GM23338 (cell line): Measurements from ENCODE around the gene TPRG1. TPM values are rescaled to one million over a fixed set of nuclear protein-coding genes. Genes with fewer than 3 reads are reported as not detected.

Experiments used
- ATAC-seq: fragments of 200-7000 bp; cut with Tn5 transposase; 3 replicates; pipeline ENCODE4 v1.9.1; 2020
- DNase-seq: peaks from one replicate; pipeline ENCODE4 v3.0.0-alpha.2; 2015; ENCODE audit warnings: low spot score
- H2AFZ ChIP-seq: fragments of 200-600 bp; sonication (generic); 2 replicates; pipeline ENCODE4 v1.8.0; 2016; ENCODE audit warnings: antibody characterized with exemption, mild to moderate bottlenecking, moderate library complexity
- H3F3A ChIP-seq: fragments of 200-600 bp; sonication (generic); replicated peaks from 2 replicates; pipeline ENCODE4 v1.8.0; 2017; ENCODE audit warnings: antibody characterized with exemption, mixed run types, low read depth
- H3K27ac ChIP-seq: fragments of 200-600 bp; sonication (generic); 2 replicates; pipeline ENCODE4 v1.6.1; 2016; ENCODE audit warnings: low read depth
- H3K27me3 ChIP-seq: fragments of 200-600 bp; sonication (generic); 2 replicates; pipeline ENCODE4 v1.8.0; 2016; ENCODE audit warnings: mild to moderate bottlenecking, mixed run types, moderate library complexity; ENCODE audit not compliant: insufficient read depth
- H3K36me3 ChIP-seq: fragments of 200-600 bp; sonication (generic); 2 replicates; pipeline ENCODE4 v1.8.0; 2016; ENCODE audit warnings: mild to moderate bottlenecking; ENCODE audit not compliant: insufficient read depth
- H3K4me1 ChIP-seq: fragments of 200-600 bp; sonication (generic); 2 replicates; pipeline ENCODE4 v1.8.0; 2016; ENCODE audit warnings: mild to moderate bottlenecking, moderate library complexity; ENCODE audit not compliant: insufficient read depth
- H3K4me2 ChIP-seq: fragments of 200-600 bp; sonication (generic); 2 replicates; pipeline ENCODE4 v1.7.1; 2017; ENCODE audit warnings: mixed run types
- H3K4me3 ChIP-seq: fragments of 200-600 bp; sonication (generic); 2 replicates; pipeline ENCODE4 v1.6.1; 2016; ENCODE audit warnings: mixed run types
- H3K79me2 ChIP-seq: fragments of 200-600 bp; sonication (generic); replicated peaks from 2 replicates; pipeline ENCODE4 v1.8.0; 2017; ENCODE audit warnings: mild to moderate bottlenecking; ENCODE audit not compliant: insufficient read depth
- H3K9me2 ChIP-seq: fragments of 200-600 bp; sonication (generic); 2 replicates; pipeline ENCODE4 v1.8.0; 2017; ENCODE audit not compliant: insufficient read depth
- H4K20me1 ChIP-seq: fragments of 200-600 bp; sonication (generic); replicated peaks from 2 replicates; pipeline ENCODE4 v1.8.0; 2017; ENCODE audit warnings: mild to moderate bottlenecking; ENCODE audit not compliant: insufficient read depth
- H3K27ac Mint-ChIP-seq: 2 replicates; pipeline ENCODE4 v1.8.0; 2020; ENCODE audit warnings: inconsistent platforms, mild to moderate bottlenecking, moderate library complexity, mixed read lengths
- H3K27me3 Mint-ChIP-seq: 3 replicates; pipeline ENCODE4 v1.8.0; 2022; ENCODE audit warnings: low read depth, mild to moderate bottlenecking, moderate library complexity, mixed read lengths, inconsistent platforms; ENCODE audit not compliant: insufficient read depth, poor library complexity
- H3K36me3 Mint-ChIP-seq: 3 replicates; pipeline ENCODE4 v1.8.0; 2021; ENCODE audit warnings: low read depth, mild to moderate bottlenecking, inconsistent platforms, moderate library complexity, mixed read lengths
- H3K4me1 Mint-ChIP-seq: 3 replicates; pipeline ENCODE4 v1.8.0; 2020; ENCODE audit warnings: mild to moderate bottlenecking, inconsistent platforms, mixed read lengths
- H3K4me3 Mint-ChIP-seq: 3 replicates; pipeline ENCODE4 v1.8.0; 2021; ENCODE audit warnings: moderate library complexity, mild to moderate bottlenecking, inconsistent platforms, mixed read lengths
- H3K9me3 Mint-ChIP-seq: 3 replicates; pipeline ENCODE4 v1.8.0; 2020; ENCODE audit warnings: moderate library complexity, mild to moderate bottlenecking, inconsistent platforms, mixed read lengths
- CREB1 ChIP-seq: fragments of 250-450 bp; sonication (Bioruptor Pico); IDR thresholded peaks from 2 replicates; pipeline ENCODE4 v1.5.0; 2020; ENCODE audit warnings: low read depth, mild to moderate bottlenecking, moderate library complexity
- CTCF ChIP-seq, 2 experiments: fragments of 200-600 bp in 1 of 2; sonication (generic) in 1 of 2; conservative IDR thresholded peaks; 2 replicates each; pipeline versions ENCODE4 v1.5.1 to v1.6.1; 2016 to 2017; ENCODE audit warnings: antibody characterized with exemption in 2 of 2, low read depth in 2 of 2, mild to moderate bottlenecking in 2 of 2, moderate library complexity in 1 of 2
- ETS1 ChIP-seq: IDR thresholded peaks from 2 replicates; pipeline ENCODE4 v1.6.1; 2016; ENCODE audit warnings: antibody characterized with exemption
- EZH2 ChIP-seq: fragments of 200-600 bp; sonication (generic); IDR thresholded peaks from one replicate; pipeline ENCODE4 v1.8.0; 2017; ENCODE audit warnings: antibody characterized with exemption, mild to moderate bottlenecking, low read depth; ENCODE audit not compliant: unreplicated experiment
- EZH2phosphoT487 ChIP-seq: fragments of 200-600 bp; sonication (generic); IDR thresholded peaks from one replicate; pipeline ENCODE4 v1.8.1; 2018; ENCODE audit warnings: antibody characterized with exemption; ENCODE audit not compliant: unreplicated experiment
- JUNB ChIP-seq: IDR thresholded peaks from one replicate; pipeline ENCODE4 v1.6.1; 2016; ENCODE audit warnings: antibody characterized with exemption; ENCODE audit not compliant: unreplicated experiment
- NANOG ChIP-seq: IDR thresholded peaks from 2 replicates; pipeline ENCODE4 v1.6.1; 2016; ENCODE audit warnings: antibody characterized with exemption, borderline replicate concordance
- POLR2AphosphoS5 ChIP-seq: IDR thresholded peaks from 2 replicates; pipeline ENCODE4 v1.6.1; 2016; ENCODE audit warnings: antibody characterized with exemption, low read depth
- STAT1 ChIP-seq: IDR thresholded peaks from one replicate; pipeline ENCODE4 v1.6.1; 2016; ENCODE audit warnings: antibody characterized with exemption; ENCODE audit not compliant: unreplicated experiment
- ZNF114 ChIP-seq: fragments of 250-450 bp; sonication (Bioruptor Pico); IDR thresholded peaks from 2 replicates; pipeline ENCODE4 v1.5.0; 2020; ENCODE audit warnings: mild to moderate bottlenecking, moderate library complexity
- ZNF331 ChIP-seq: fragments of 250-450 bp; sonication (Bioruptor Pico); IDR thresholded peaks from 2 replicates; pipeline ENCODE4 v1.5.0; 2020; ENCODE audit warnings: low read depth, mild to moderate bottlenecking, moderate library complexity
- polyA plus RNA-seq: library from polyadenylated mRNA; unstranded; fragments of >200 nt; fragmentation: Nextera tagmentation; extraction: Ambion mirVana; gene quantifications from 2 replicates; pipeline ENCODE4 v1.2.1, GENCODE V29; 2016
- total RNA-seq: library from RNA; depleted of rRNA; stranded (reverse); fragments of >200 nt; shearing (Covaris generic); gene quantifications from 2 replicates; pipeline ENCODE4 v1.2.3, GENCODE V29; 2014
- TF ChIP-seq, protein P1 (sequence below): fragments of 250-450 bp; sonication (Bioruptor Pico); IDR thresholded peaks from 2 replicates; pipeline ENCODE4 v1.5.0; 2020; ENCODE audit warnings: mild to moderate bottlenecking, moderate library complexity
- TF ChIP-seq, protein P2 (sequence below): IDR thresholded peaks from one replicate; pipeline ENCODE4 v1.6.1; 2018; ENCODE audit warnings: antibody characterized with exemption; ENCODE audit not compliant: unreplicated experiment

The TPRG1 gene
- total and polyA plus RNA-seq, 2 experiments from 2014 or later = 0.74 to 1.7 TPM

DNA sequence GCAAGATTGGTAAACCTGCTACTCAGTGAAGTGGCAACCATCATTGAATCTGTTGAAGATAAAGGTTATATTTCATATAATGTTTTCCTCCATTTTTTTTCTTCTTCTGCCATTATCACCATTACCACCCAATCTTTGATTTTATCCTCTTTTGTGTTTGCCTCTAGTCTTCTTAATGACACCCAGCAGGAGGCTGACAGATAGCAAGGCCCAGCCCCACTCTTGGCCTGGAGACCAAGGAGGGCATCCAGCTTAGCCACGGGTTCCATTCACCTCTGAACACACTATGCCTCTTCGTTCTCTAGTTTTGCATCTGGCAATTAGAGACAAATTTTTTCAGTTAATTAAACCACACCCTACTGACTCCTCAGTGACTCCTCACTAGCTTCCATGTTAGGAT, 129.7 kb downstream of the TPRG1 start:
- no peak overlapping the region for H3K4me3 ChIP-seq
- no peak overlapping the region for H3K27ac ChIP-seq
- peaks cover 22% of the 10 kb centered on the region for H3K4me1 ChIP-seq
- no peak overlapping the region for H3K4me3 Mint-ChIP-seq
- no peaks in the 10 kb centered on the region for H3K9me3 Mint-ChIP-seq
- H3K36me3 ChIP-seq = no peaks in the 10 kb centered on the region
- no peaks in the 10 kb centered on the region for H3F3A ChIP-seq
- TF ChIP-seq POLR2AphosphoS5 = no peak
- TF ChIP-seq ZNF114 (CRISPR knock-in tag) = no peak
- no peak for TF ChIP-seq EZH2
- no peak for TF ChIP-seq ZNF331 (CRISPR knock-in tag)
- no peak for TF ChIP-seq EZH2phosphoT487
- TF ChIP-seq CTCF (conservative IDR thresholded peaks at IDR 0.05; ENCODE audit: low read depth in 2 of 2) = no peak
- TF ChIP-seq ETS1 = no peak
- no peak for TF ChIP-seq NANOG
- TF ChIP-seq, protein P1, sequence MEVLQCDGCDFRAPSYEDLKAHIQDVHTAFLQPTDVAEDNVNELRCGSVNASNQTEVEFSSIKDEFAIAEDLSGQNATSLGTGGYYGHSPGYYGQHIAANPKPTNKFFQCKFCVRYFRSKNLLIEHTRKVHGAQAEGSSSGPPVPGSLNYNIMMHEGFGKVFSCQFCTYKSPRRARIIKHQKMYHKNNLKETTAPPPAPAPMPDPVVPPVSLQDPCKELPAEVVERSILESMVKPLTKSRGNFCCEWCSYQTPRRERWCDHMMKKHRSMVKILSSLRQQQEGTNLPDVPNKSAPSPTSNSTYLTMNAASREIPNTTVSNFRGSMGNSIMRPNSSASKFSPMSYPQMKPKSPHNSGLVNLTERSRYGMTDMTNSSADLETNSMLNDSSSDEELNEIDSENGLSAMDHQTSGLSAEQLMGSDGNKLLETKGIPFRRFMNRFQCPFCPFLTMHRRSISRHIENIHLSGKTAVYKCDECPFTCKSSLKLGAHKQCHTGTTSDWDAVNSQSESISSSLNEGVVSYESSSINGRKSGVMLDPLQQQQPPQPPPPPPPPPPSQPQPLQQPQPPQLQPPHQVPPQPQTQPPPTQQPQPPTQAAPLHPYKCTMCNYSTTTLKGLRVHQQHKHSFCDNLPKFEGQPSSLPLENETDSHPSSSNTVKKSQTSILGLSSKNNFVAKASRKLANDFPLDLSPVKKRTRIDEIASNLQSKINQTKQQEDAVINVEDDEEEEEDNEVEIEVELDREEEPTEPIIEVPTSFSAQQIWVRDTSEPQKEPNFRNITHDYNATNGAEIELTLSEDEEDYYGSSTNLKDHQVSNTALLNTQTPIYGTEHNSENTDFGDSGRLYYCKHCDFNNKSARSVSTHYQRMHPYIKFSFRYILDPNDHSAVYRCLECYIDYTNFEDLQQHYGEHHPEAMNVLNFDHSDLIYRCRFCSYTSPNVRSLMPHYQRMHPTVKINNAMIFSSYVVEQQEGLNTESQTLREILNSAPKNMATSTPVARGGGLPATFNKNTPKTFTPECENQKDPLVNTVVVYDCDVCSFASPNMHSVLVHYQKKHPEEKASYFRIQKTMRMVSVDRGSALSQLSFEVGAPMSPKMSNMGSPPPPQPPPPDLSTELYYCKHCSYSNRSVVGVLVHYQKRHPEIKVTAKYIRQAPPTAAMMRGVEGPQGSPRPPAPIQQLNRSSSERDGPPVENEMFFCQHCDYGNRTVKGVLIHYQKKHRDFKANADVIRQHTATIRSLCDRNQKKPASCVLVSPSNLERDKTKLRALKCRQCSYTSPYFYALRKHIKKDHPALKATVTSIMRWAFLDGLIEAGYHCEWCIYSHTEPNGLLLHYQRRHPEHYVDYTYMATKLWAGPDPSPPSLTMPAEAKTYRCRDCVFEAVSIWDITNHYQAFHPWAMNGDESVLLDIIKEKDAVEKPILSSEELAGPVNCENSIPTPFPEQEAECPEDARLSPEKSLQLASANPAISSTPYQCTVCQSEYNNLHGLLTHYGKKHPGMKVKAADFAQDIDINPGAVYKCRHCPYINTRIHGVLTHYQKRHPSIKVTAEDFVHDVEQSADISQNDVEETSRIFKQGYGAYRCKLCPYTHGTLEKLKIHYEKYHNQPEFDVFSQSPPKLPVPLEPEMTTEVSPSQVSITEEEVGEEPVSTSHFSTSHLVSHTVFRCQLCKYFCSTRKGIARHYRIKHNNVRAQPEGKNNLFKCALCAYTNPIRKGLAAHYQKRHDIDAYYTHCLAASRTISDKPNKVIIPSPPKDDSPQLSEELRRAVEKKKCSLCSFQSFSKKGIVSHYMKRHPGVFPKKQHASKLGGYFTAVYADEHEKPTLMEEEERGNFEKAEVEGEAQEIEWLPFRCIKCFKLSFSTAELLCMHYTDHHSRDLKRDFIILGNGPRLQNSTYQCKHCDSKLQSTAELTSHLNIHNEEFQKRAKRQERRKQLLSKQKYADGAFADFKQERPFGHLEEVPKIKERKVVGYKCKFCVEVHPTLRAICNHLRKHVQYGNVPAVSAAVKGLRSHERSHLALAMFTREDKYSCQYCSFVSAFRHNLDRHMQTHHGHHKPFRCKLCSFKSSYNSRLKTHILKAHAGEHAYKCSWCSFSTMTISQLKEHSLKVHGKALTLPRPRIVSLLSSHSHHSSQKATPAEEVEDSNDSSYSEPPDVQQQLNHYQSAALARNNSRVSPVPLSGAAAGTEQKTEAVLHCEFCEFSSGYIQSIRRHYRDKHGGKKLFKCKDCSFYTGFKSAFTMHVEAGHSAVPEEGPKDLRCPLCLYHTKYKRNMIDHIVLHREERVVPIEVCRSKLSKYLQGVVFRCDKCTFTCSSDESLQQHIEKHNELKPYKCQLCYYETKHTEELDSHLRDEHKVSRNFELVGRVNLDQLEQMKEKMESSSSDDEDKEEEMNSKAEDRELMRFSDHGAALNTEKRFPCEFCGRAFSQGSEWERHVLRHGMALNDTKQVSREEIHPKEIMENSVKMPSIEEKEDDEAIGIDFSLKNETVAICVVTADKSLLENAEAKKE (CRISPR knock-in tag) = no peak
- TF ChIP-seq STAT1 = no peak
- TF ChIP-seq CREB1 (CRISPR knock-in tag) = no peak
- no peak for TF ChIP-seq JUNB
- TF ChIP-seq, protein P2, sequence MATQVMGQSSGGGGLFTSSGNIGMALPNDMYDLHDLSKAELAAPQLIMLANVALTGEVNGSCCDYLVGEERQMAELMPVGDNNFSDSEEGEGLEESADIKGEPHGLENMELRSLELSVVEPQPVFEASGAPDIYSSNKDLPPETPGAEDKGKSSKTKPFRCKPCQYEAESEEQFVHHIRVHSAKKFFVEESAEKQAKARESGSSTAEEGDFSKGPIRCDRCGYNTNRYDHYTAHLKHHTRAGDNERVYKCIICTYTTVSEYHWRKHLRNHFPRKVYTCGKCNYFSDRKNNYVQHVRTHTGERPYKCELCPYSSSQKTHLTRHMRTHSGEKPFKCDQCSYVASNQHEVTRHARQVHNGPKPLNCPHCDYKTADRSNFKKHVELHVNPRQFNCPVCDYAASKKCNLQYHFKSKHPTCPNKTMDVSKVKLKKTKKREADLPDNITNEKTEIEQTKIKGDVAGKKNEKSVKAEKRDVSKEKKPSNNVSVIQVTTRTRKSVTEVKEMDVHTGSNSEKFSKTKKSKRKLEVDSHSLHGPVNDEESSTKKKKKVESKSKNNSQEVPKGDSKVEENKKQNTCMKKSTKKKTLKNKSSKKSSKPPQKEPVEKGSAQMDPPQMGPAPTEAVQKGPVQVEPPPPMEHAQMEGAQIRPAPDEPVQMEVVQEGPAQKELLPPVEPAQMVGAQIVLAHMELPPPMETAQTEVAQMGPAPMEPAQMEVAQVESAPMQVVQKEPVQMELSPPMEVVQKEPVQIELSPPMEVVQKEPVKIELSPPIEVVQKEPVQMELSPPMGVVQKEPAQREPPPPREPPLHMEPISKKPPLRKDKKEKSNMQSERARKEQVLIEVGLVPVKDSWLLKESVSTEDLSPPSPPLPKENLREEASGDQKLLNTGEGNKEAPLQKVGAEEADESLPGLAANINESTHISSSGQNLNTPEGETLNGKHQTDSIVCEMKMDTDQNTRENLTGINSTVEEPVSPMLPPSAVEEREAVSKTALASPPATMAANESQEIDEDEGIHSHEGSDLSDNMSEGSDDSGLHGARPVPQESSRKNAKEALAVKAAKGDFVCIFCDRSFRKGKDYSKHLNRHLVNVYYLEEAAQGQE = no peak
- H3K36me3 Mint-ChIP-seq = no peaks in the 10 kb centered on the region
- peaks cover 20% of the 10 kb centered on the region for H3K4me1 Mint-ChIP-seq
- H3K27me3 ChIP-seq = no peaks in the 10 kb centered on the region
- DNase-seq = no peak
- no peaks in the 10 kb centered on the region for H3K79me2 ChIP-seq
- H2AFZ ChIP-seq = no peak overlapping the region
- H3K9me2 ChIP-seq = peaks cover 8% of the 10 kb centered on the region
- no peak overlapping the region for H3K27ac Mint-ChIP-seq
- no peaks in the 10 kb centered on the region for H4K20me1 ChIP-seq
- H3K4me2 ChIP-seq = no peak overlapping the region
- no peaks in the 10 kb centered on the region for H3K27me3 Mint-ChIP-seq
- ATAC-seq = no peak
